Brain microvascular endothelial cell (primary cell): Measurements from ENCODE around the gene PAPOLB.

ENCODE experiments used
- DNase-seq: peaks from one replicate; pipeline ENCODE4 v3.0.0-alpha.2; 2020
- H3K27ac ChIP-seq: fragments of 250-450 bp; sonication (Bioruptor Pico); 2 replicates; pipeline ENCODE4 v1.5.1; 2020; ENCODE audit warnings: mild to moderate bottlenecking, moderate library complexity
- H3K27me3 ChIP-seq: fragments of 250-450 bp; sonication (Bioruptor Pico); replicated peaks from 2 replicates; pipeline ENCODE4 v1.5.1; 2020; ENCODE audit warnings: mild to moderate bottlenecking
- H3K36me3 ChIP-seq: fragments of 250-450 bp; sonication (Bioruptor Pico); replicated peaks from 2 replicates; pipeline ENCODE4 v1.5.1; 2020; ENCODE audit warnings: mild to moderate bottlenecking
- H3K4me3 ChIP-seq: 2 replicates; pipeline ENCODE4 v1.5.1; 2011; ENCODE audit warnings: low read depth, mild to moderate bottlenecking, control low read depth, low read length, moderate library complexity
- CTCF ChIP-seq: IDR thresholded peaks from 2 replicates; pipeline ENCODE4 v1.5.1; 2011; ENCODE audit warnings: low read depth, mild to moderate bottlenecking, moderate library complexity, low read length, control low read depth, inconsistent platforms; ENCODE audit errors: missing control alignments
- in situ Hi-C: cut with HindIII; loops from 2 replicates; pipeline ENCODE4 v1.10.0; 2017; ENCODE audit warnings: low sequenced_read_pairs, low pct_ligation_motif_present

Gene PAPOLB

GRCh38 chr7:4841836-4842235, 20.0 kb downstream of the PAPOLB start:
- TF ChIP-seq CTCF = no peak

GRCh38 chr7:4841007-4841784, 20.6 kb downstream of the PAPOLB start:
- TF ChIP-seq CTCF = no peak
- Histone ChIP-seq H3K36me3 (no peaks in the 10 kb centered on the region), H3K4me3 (no peak overlapping the region), H3K27me3 (no peaks in the 10 kb centered on the region), H3K27ac (no peak overlapping the region)
- in situ Hi-C loops = no loop called here
- DNase-seq = no peak

More at GRCh38 chr7:4841836-4842235, 20.0 kb downstream of the PAPOLB start:
- in situ Hi-C loops = no loop called here
- H3K4me3 ChIP-seq = no peak overlapping the region
- DNase-seq = no peak
- H3K27me3 ChIP-seq = no peaks in the 10 kb centered on the region
- no peak overlapping the region for H3K27ac ChIP-seq
- no peaks in the 10 kb centered on the region for H3K36me3 ChIP-seq

- in situ Hi-C loops = no loop called here
- no peak overlapping the region for H3K4me3 ChIP-seq
- TF ChIP-seq CTCF = no peak
- no peak overlapping the region for H3K27ac ChIP-seq
- H3K36me3 ChIP-seq = no peaks in the 10 kb centered on the region
- H3K27me3 ChIP-seq = no peaks in the 10 kb centered on the region
- no peak for DNase-seq
Observed at GRCh38 chr7:4840079-4840501, 21.7 kb downstream of the PAPOLB start.

- TF ChIP-seq CTCF = no peak
- Histone ChIP-seq H3K27ac (no peak overlapping the region), H3K27me3 (no peaks in the 10 kb centered on the region), H3K4me3 (no peak overlapping the region), H3K36me3 (no peaks in the 10 kb centered on the region)
- in situ Hi-C loops = no loop called here
- DNase-seq = no peak
Observed at GRCh38 chr7:4838626-4839334, 23.1 kb downstream of the PAPOLB start.

GRCh38 chr7:4837803-4838625, 23.8 kb downstream of the PAPOLB start:
- Histone ChIP-seq H3K36me3 (no peaks in the 10 kb centered on the region), H3K27ac (no peak overlapping the region), H3K27me3 (no peaks in the 10 kb centered on the region), H3K4me3 (no peak overlapping the region)
- no peak for DNase-seq
- in situ Hi-C loops = no loop called here
- TF ChIP-seq CTCF = no peak
